GM21529 (cell line): ENCODE results near the gene MPHOSPH9.
"Not testable (repeated sequence)": the region's sequence is repeated elsewhere in the genome, so short reads cannot be mapped to it uniquely, and the experiment has no call there.

ENCODE experiments used
- ATAC-seq: cut with Tn5 transposase; IDR thresholded peaks from one replicate; pipeline ENCODE4 v1.9.1; 2021; ENCODE audit not compliant: unreplicated experiment

The MPHOSPH9 gene

GRCh38 chr12:123231931-123232330 is 1.0 kb downstream of the MPHOSPH9 start:
- no peak for ATAC-seq

- ATAC-seq = no peak
These were observed 3.9 kb downstream of the MPHOSPH9 start for GRCh38 chr12:123229051-123229450.

- ATAC-seq = no peak
These were observed 5.2 kb downstream of the MPHOSPH9 start for GRCh38 chr12:123227581-123228258.

- ATAC-seq = no peak
These were observed 7.5 kb downstream of the MPHOSPH9 start for GRCh38 chr12:123225443-123225842.

GRCh38 chr12:123223241-123223668 is 9.7 kb downstream of the MPHOSPH9 start:
- ATAC-seq = no peak

GRCh38 chr12:123207815-123208214 is 25.1 kb downstream of the MPHOSPH9 start:
- ATAC-seq = not testable (repeated sequence)

GRCh38 chr12:123206794-123207193 is 26.1 kb downstream of the MPHOSPH9 start:
- ATAC-seq = not testable (repeated sequence)

GRCh38 chr12:123200414-123200813 is 32.5 kb downstream of the MPHOSPH9 start:
- no peak for ATAC-seq

- no peak for ATAC-seq
These were observed 33.0 kb downstream of the MPHOSPH9 start for GRCh38 chr12:123199936-123200335.

- ATAC-seq = no peak
These were observed 45.3 kb downstream of the MPHOSPH9 start for GRCh38 chr12:123187637-123188036.

- no peak for ATAC-seq
These were observed 52.8 kb downstream of the MPHOSPH9 start for GRCh38 chr12:123180171-123180570.

GRCh38 chr12:123171967-123172366 is 61.0 kb downstream of the MPHOSPH9 start:
- ATAC-seq = no peak

- ATAC-seq = no peak
These were observed 65.6 kb downstream of the MPHOSPH9 start for GRCh38 chr12:123167329-123167728.

- ATAC-seq = no peak
These were observed 67.4 kb downstream of the MPHOSPH9 start for GRCh38 chr12:123165537-123165936.

- ATAC-seq = no peak
These were observed 68.2 kb downstream of the MPHOSPH9 start for GRCh38 chr12:123164710-123165261.

GRCh38 chr12:123164222-123164621 is 68.7 kb downstream of the MPHOSPH9 start:
- ATAC-seq = no peak

- no peak for ATAC-seq
These were observed 69.7 kb downstream of the MPHOSPH9 start for GRCh38 chr12:123163227-123163626.

- no peak for ATAC-seq
These were observed 72.0 kb downstream of the MPHOSPH9 start for GRCh38 chr12:123160801-123161487.

GRCh38 chr12:123153906-123154305 is 79.0 kb downstream of the MPHOSPH9 start:
- ATAC-seq = no peak

GRCh38 chr12:123152833-123153232 is 80.1 kb downstream of the MPHOSPH9 start:
- no peak for ATAC-seq

- peak; percentile 9 for ATAC-seq
These were observed 81.2 kb downstream of the MPHOSPH9 start for GRCh38 chr12:123151457-123152454.
